GM21447 (cell line): ENCODE measurements around the gene RTBDN.

Experiments used
- ATAC-seq: cut with Tn5 transposase; IDR thresholded peaks from one replicate; pipeline ENCODE4 v1.9.1; 2021; ENCODE audit not compliant: unreplicated experiment

RTBDN gene

GRCh38 chr19:12793290-12794195 lies 40.8 kb downstream of the RTBDN start:
- ATAC-seq, result no peak

GRCh38 chr19:12792853-12793289 lies 41.5 kb downstream of the RTBDN start:
- no peak for ATAC-seq

DNA sequence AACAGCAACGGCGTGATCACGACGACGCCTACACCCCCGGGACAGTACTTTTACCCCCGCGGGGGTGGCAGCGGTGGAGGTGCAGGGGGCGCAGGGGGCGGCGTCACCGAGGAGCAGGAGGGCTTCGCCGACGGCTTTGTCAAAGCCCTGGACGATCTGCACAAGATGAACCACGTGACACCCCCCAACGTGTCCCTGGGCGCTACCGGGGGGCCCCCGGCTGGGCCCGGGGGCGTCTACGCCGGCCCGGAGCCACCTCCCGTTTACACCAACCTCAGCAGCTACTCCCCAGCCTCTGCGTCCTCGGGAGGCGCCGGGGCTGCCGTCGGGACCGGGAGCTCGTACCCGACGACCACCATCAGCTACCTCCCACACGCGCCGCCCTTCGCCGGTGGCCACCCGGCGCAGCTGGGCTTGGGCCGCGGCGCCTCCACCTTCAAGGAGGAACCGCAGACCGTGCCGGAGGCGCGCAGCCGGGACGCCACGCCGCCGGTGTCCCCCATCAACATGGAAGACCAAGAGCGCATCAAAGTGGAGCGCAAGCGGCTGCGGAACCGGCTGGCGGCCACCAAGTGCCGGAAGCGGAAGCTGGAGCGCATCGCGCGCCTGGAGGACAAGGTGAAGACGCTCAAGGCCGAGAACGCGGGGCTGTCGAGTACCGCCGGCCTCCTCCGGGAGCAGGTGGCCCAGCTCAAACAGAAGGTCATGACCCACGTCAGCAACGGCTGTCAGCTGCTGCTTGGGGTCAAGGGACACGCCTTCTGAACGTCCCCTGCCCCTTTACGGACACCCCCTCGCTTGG lies 42.1 kb downstream of the RTBDN start:
- no peak for ATAC-seq

GRCh38 chr19:12791345-12792050 lies 42.9 kb downstream of the RTBDN start, which contains the start of gene JUNB:
TSS of gene JUNB (plus strand) at chr19:12791486. CDS start at chr19:12791772, 286 bp downstream.
- peak; percentile 27 for ATAC-seq

GRCh38 chr19:12790628-12791344 lies 43.6 kb downstream of the RTBDN start:
- no peak for ATAC-seq

- ATAC-seq, result peak; percentile 36
These were observed 44.3 kb downstream of the RTBDN start for GRCh38 chr19:12789904-12790619.

GRCh38 chr19:12789098-12789903 lies 45.1 kb downstream of the RTBDN start:
- ATAC-seq, result no peak

DNA sequence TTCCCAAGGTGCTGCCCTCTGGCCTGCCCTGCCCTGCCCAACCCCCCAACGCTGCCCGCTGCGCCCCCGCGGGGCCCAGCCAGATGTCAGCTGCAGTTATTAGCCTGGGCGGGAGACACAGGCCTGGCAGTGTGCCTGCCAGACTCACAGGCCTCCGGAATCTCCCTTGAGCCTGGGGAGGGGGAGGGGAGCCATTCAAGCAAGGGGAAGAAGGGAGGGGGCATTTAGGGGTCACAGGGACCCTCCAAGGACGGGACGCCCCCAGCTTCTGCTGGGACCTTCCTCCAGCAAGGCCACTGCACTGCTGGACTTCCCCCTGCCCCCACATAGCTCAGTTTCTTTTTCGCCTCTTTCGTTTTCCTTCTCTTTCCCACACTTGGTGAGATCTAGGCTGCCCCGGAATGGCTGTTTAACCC lies 45.7 kb downstream of the RTBDN start:
- ATAC-seq, result no peak

DNA sequence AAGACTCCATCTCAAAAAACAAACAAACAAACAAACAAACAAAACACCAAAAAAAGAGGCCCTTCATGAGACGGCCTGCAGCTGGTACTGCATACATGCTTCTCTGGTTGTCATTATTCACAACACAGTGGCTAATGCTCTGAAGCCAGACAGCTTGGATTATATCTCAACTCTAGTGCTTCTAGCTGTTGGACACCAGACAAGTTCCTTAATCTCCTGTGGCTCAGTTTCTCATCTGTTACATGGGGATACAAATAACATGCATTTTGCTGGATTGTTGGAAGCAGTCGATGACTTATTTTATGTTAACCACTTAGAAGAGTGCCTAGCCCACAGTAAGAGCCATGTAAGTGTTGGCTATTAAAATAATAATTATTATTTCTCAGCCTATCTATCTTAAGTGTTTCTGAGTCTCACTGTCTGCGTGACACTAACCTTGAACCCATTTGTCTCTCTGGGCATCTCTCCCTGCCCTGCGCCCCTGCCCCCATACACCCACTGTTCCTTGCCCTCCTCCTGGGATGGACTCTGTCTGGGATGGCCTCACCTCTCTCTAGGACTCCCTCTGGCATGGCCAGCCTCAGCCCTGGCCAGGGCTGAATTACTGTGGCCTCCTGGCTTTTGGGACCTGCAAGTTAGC lies 46.2 kb downstream of the RTBDN start:
- ATAC-seq, result no peak

DNA sequence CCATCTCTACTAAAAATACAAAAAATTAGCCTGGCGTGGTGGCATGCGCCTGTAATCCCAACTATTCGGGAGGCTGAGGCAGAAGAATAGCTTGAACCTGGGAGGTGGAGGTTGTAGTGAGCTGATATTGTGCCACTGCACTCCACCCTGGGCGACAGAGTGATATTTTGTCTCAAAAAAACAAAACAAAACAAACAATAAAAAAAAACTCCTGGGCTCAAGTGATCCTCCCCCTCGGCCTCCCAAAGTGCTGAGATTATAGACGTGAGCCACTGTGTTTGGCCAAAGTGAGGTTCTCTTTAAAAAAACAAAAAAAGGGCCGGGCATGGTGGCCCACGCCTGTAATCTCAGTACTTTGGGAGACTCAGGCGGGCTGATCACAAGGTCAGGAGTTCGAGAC lies 46.9 kb downstream of the RTBDN start:
- ATAC-seq, result no peak

DNA sequence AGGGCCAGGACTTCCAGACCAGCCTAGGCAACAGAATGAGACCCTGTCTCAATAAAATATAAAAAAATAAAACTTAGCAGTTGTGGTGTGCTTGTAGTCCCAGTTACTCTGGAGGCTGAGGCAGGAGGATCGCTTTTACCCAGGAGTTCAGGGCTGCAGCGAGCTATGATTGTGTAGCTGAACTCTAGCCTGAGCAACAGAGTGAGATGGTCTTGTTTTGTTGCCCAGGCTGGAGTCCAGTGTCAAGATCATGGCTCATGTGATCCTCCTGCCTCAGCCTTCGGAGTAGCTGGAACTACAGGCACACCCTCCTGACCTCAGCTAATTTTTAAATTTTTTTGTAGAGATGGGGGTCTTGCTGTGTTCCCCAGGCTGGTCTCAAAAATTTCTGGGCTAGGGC lies 47.4 kb downstream of the RTBDN start:
- no peak for ATAC-seq

- no peak for ATAC-seq
These were observed 48.1 kb downstream of the RTBDN start for GRCh38 chr19:12786141-12786870.

DNA sequence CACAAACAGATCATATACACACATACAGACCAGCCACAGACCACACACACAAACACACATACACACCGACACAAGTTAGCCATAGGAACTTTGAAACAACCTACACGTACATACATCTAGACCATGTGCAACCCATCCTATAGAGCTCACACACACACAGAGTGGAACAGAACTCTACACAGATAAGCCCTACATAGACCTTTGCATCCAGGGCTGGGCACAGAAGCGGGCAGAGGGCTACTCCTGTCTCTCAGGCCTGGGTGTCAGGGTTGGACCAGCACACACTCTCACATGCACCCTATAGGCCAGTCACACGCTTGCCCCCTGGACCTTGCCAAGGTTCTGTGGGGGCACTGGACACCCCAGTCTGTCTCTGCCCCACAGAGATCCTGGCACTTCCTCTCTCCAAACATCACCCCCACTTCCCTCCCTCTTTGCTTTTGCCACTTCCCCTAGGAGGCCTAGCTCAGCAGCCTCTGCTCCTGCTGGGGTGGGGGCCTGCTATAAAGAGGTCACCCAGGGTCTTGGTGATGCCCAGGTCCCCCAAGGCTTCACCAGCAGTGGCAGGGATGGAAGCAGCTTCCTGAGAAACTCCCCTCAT lies 48.8 kb downstream of the RTBDN start:
- no peak for ATAC-seq

DNA sequence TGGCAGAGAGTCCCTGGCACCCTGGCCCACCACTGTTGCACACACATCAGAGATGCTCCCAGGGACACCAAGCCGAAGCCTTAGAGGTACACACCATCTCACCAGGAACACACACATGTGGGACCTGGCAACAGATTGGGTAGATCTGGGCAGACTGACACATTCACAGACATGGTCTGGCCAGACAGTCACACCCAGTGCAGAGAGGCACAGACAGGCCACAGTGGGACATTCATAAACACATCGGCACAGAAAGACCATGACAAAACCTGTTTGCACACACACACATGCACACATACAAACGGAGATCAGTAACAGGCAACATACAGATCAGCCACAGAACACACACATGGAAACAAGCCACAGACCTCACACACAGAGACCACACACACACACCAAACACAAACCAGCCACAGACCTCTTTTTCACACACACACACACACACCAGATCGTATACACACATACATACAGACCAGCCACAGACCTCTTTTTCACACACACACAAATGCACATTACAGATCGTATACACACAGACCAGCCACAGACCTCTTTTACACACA lies 49.4 kb downstream of the RTBDN start:
- ATAC-seq, result no peak

GRCh38 chr19:12784394-12784870 lies 49.9 kb downstream of the RTBDN start:
- no peak for ATAC-seq

DNA sequence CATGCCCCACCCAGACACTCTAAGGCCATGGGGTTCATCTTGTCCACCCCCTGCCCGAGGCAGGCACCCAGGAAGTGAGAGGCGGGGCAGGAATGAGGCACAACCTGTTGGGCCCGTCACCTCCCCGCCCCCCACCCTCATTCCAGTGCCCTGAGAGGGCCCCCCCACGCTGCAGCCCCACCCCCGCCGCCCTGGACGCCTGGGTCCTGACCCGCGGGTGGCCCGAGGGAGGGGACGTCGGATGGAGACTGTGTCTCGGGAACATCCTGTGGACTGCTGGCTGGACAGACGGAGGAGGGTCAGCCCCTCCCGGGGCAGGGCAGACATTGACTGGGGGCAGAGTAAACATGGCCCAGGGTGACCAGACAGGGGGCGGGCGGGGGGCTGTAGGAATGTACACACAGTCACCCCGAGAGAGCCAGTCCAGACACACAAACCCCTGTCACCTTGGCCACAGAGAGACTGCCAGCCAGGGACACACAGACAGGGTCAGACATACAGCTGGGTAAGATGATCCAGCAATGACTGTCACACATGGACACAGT lies 50.5 kb downstream of the RTBDN start:
- no peak for ATAC-seq
